ENCODE results near the gene PATJ. TPM values are rescaled to one million over a fixed set of nuclear protein-coding genes. Genes with fewer than 3 reads are reported as not detected.
"Not testable (repeated sequence)": the region's sequence is repeated elsewhere in the genome, so short reads cannot be mapped to it uniquely, and the experiment has no call there.

PATJ gene
- total RNA-seq, 1 experiment from 2014 or later: 48.8 TPM

DNA sequence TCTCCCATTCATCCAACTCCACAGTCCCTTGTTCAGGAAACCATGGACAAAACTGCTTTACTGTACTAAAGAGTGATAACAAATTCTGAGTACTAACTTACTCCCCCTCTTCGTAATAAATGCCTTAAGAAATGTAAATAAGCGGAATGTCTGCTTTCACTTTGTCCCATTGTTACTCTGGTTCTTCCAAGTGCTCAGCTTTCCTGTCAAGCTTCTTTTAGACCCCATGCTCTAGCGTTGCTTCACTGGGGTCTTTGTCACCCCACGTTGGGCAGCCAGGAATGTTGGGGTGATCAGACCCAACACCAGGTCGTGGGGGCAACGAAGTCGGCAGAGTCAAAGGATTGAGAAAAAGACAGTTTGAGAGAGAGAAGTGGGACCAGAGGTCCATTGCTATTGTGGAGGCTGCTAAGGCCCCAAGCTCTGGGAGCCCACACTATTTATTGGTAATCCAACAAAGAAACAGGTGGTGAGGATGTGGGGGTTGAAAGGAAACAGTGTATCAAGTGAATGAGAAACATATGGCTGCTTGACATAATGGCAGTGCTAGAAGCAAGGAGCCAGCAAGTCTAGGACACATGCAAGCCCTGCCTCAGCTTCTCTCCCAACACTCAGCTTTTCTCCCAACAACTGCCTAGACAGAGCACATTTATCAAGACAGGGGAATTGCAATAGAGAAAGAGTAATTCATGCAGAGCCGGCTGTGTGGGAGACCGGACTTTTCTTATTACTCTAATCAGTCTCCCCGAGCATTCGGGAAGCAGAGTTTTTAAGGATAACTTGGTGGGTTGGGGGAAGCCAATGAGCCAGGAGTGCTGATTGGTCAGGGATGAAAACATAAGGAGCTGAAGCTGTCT lies 441.1 kb downstream of the PATJ start:
- RAD21 ChIA-PET (ENCODE audit: low non-redundant PET in 1 of 2, low total read pairs in 2 of 2, uncharacterized antibody in 2 of 2, unreplicated experiment in 2 of 2); H3K4me3 ChIP-seq (replicated peaks in 1 of 2; ENCODE audit: low read depth in 1 of 2, low read length in 2 of 2); H3K4me1 ChIP-seq (ENCODE audit: control insufficient read depth in 1 of 2, insufficient read depth in 2 of 2, low read length in 2 of 2); H4K20me1 ChIP-seq (ENCODE audit: insufficient read depth); H3K9ac ChIP-seq (ENCODE audit: low read length); H3K9me2 ChIP-seq (ENCODE audit: insufficient read depth); H3K4me2 ChIP-seq (ENCODE audit: low read length); POLR2A ChIA-PET; H3K27ac ChIP-seq (ENCODE audit: low read depth, low read length); BruUV-seq (replicated peaks); H3K79me2 ChIP-seq (ENCODE audit: insufficient read depth, low read length); ATAC-seq; H3K27me3 ChIP-seq (ENCODE audit: insufficient read depth, low read length); H3K9me3 ChIP-seq (ENCODE audit: control insufficient read depth in 1 of 2, insufficient read depth in 1 of 2, low read depth in 1 of 2, low read length in 2 of 2); H3K36me3 ChIP-seq (ENCODE audit: control insufficient read depth in 1 of 2, insufficient read depth in 2 of 2, low read length in 2 of 2); H2AFZ ChIP-seq (ENCODE audit: low read depth, low read length, poor library complexity, severe bottlenecking); intact Hi-C loops (cut with micrococcal nuclease); DNase-seq (ENCODE audit: low read depth, low spot score): not testable (repeated sequence)
- CTCF ChIA-PET: interaction anchor here (2.0 kb wide), 1 partner anchor 8 kb away, joined by 8 read pairs; no protein-coding TSS in a partner anchor

DNA sequence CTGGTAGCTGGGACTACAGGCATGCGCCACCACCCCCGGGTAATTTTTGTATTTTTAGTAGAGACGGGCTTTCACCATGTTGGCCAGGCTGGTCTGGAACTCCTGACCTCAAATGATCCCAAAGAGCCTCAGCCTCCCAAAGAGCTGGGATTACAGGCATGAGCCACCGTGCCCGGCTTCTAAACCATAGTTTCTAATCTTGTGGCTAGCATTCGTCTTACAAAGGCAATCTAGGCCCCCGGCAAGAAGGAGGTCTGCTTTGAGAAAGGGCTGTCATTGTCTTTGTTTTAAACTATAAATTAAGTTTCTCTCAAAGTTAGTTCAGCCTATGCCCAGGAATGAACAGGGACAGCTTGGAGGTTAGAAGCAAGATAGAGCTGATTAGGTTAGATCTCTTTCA lies 442.1 kb downstream of the PATJ start:
- ChIA-PET RAD21 (ENCODE audit: low non-redundant PET in 1 of 2, low total read pairs in 2 of 2, uncharacterized antibody in 2 of 2, unreplicated experiment in 2 of 2) (no interaction called here), CTCF (interaction anchor here (2.0 kb wide), 1 partner anchor 9 kb away, joined by 8 read pairs; no protein-coding TSS in a partner anchor), POLR2A (no interaction called here)
- H3K4me3 ChIP-seq (replicated peaks in 1 of 2; ENCODE audit: low read depth in 1 of 2, low read length in 2 of 2): no peak overlapping the region
- no peaks in the 10 kb centered on the region for H3K9me2 ChIP-seq (ENCODE audit: insufficient read depth)
- no peak overlapping the region for H3K4me2 ChIP-seq (ENCODE audit: low read length)
- H3K79me2 ChIP-seq (ENCODE audit: insufficient read depth, low read length): no peaks in the 10 kb centered on the region
- no TSS peak for BruUV-seq (replicated peaks)
- H3K27me3 ChIP-seq (ENCODE audit: insufficient read depth, low read length): no peaks in the 10 kb centered on the region
- H3K9ac ChIP-seq (ENCODE audit: low read length): no peak overlapping the region
- intact Hi-C loops (cut with micrococcal nuclease): no loop called here
- no peaks in the 10 kb centered on the region for H3K4me1 ChIP-seq (ENCODE audit: control insufficient read depth in 1 of 2, insufficient read depth in 2 of 2, low read length in 2 of 2)
- H3K27ac ChIP-seq (ENCODE audit: low read depth, low read length): no peak overlapping the region
- no peaks in the 10 kb centered on the region for H3K36me3 ChIP-seq (ENCODE audit: control insufficient read depth in 1 of 2, insufficient read depth in 2 of 2, low read length in 2 of 2)
- ATAC-seq (no peak), DNase-seq (ENCODE audit: low read depth, low spot score) (no peak)
- H2AFZ ChIP-seq (ENCODE audit: low read depth, low read length, poor library complexity, severe bottlenecking): no peak overlapping the region
- no peaks in the 10 kb centered on the region for H4K20me1 ChIP-seq (ENCODE audit: insufficient read depth)
- no peaks in the 10 kb centered on the region for H3K9me3 ChIP-seq (ENCODE audit: control insufficient read depth in 1 of 2, insufficient read depth in 1 of 2, low read depth in 1 of 2, low read length in 2 of 2)
- TF ChIP-seq POLR2A (IDR thresholded peaks at IDR 0.05; ENCODE audit: borderline replicate concordance, extremely low read depth, insufficient read depth, insufficient read length) (no peak), EZH2phosphoT487 (IDR thresholded peaks at IDR 0.05; ENCODE audit: borderline replicate concordance) (no peak), CEBPB (IDR thresholded peaks at IDR 0.05; ENCODE audit: low read depth) (no peak), RAD21 (IDR thresholded peaks at IDR 0.05; ENCODE audit: low read depth) (no peak), YY1 (IDR thresholded peaks at IDR 0.05; ENCODE audit: extremely low read depth, insufficient replicate concordance, low read depth, low read length) (no peak), FOSL1 (IDR thresholded peaks at IDR 0.05; ENCODE audit: low read depth) (no peak), ZNF274 (IDR thresholded peaks at IDR 0.05; ENCODE audit: low read depth, low read length) (no peak), EGR1 (IDR thresholded peaks at IDR 0.05; ENCODE audit: low read depth) (no peak), POLR2AphosphoS5 (IDR thresholded peaks at IDR 0.05; ENCODE audit: low read depth, low read length) (no peak), CBX3 (IDR thresholded peaks at IDR 0.05; ENCODE audit: low read depth) (no peak), TCF7L2 (IDR thresholded peaks at IDR 0.05; ENCODE audit: borderline replicate concordance, extremely low read depth, insufficient read depth, insufficient read length) (no peak), EZH2 (IDR thresholded peaks at IDR 0.05) (no peak)
- TF ChIP-seq, protein P1, sequence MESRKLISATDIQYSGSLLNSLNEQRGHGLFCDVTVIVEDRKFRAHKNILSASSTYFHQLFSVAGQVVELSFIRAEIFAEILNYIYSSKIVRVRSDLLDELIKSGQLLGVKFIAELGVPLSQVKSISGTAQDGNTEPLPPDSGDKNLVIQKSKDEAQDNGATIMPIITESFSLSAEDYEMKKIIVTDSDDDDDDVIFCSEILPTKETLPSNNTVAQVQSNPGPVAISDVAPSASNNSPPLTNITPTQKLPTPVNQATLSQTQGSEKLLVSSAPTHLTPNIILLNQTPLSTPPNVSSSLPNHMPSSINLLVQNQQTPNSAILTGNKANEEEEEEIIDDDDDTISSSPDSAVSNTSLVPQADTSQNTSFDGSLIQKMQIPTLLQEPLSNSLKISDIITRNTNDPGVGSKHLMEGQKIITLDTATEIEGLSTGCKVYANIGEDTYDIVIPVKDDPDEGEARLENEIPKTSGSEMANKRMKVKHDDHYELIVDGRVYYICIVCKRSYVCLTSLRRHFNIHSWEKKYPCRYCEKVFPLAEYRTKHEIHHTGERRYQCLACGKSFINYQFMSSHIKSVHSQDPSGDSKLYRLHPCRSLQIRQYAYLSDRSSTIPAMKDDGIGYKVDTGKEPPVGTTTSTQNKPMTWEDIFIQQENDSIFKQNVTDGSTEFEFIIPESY (IDR thresholded peaks at IDR 0.05; ENCODE audit: extremely low read depth, insufficient replicate concordance, low read length): no peak
- TF ChIP-seq, protein P2, sequence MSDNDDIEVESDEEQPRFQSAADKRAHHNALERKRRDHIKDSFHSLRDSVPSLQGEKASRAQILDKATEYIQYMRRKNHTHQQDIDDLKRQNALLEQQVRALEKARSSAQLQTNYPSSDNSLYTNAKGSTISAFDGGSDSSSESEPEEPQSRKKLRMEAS (IDR thresholded peaks at IDR 0.05): no peak
- TF ChIP-seq, protein P3, sequence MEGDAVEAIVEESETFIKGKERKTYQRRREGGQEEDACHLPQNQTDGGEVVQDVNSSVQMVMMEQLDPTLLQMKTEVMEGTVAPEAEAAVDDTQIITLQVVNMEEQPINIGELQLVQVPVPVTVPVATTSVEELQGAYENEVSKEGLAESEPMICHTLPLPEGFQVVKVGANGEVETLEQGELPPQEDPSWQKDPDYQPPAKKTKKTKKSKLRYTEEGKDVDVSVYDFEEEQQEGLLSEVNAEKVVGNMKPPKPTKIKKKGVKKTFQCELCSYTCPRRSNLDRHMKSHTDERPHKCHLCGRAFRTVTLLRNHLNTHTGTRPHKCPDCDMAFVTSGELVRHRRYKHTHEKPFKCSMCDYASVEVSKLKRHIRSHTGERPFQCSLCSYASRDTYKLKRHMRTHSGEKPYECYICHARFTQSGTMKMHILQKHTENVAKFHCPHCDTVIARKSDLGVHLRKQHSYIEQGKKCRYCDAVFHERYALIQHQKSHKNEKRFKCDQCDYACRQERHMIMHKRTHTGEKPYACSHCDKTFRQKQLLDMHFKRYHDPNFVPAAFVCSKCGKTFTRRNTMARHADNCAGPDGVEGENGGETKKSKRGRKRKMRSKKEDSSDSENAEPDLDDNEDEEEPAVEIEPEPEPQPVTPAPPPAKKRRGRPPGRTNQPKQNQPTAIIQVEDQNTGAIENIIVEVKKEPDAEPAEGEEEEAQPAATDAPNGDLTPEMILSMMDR (IDR thresholded peaks at IDR 0.05 in 2 of 3, conservative IDR thresholded peaks at IDR 0.05 in 1 of 3; ENCODE audit: borderline replicate concordance in 1 of 3, insufficient read depth in 1 of 3, low read depth in 2 of 3, low read length in 2 of 3): no peak
